Astrocyte (in vitro differentiated cells and primary cell): ENCODE measurements around the gene ALG5. TPM values are rescaled to one million over a fixed set of nuclear protein-coding genes. Genes with fewer than 3 reads are reported as not detected.

Experiments used
- DNase-seq: peaks from one replicate; pipeline ENCODE4 v3.0.0-alpha.2; 2010; ENCODE audit warnings: low read depth
- FAIRE-seq: peaks from 2 replicates; lab custom pipeline; 2011; peaks lifted over from hg19 to GRCh38; lab: Jason Lieb, UNC
- H2AFZ ChIP-seq: 2 replicates; pipeline ENCODE4 v1.6.0; 2012; ENCODE audit warnings: low read depth, low read length, inconsistent platforms
- H3K27ac ChIP-seq: 2 replicates; pipeline ENCODE4 v1.5.1; 2011; ENCODE audit warnings: low read depth, low read length, inconsistent platforms
- H3K27me3 ChIP-seq: 2 replicates; pipeline ENCODE4 v1.6.0; 2011; ENCODE audit warnings: low read length, inconsistent platforms; ENCODE audit not compliant: insufficient read depth
- H3K36me3 ChIP-seq: 2 replicates; pipeline ENCODE4 v1.5.1; 2011; ENCODE audit warnings: low read length, inconsistent platforms; ENCODE audit not compliant: insufficient read depth
- H3K4me1 ChIP-seq: 2 replicates; pipeline ENCODE4 v1.5.1; 2011; ENCODE audit warnings: low read length, inconsistent platforms; ENCODE audit not compliant: insufficient read depth
- H3K4me2 ChIP-seq: 2 replicates; pipeline ENCODE4 v1.6.0; 2012; ENCODE audit warnings: low read length, inconsistent platforms
- H3K4me3 ChIP-seq: 2 replicates; pipeline ENCODE4 v1.5.1; 2011; ENCODE audit warnings: low read depth, mild to moderate bottlenecking, low read length, inconsistent platforms; ENCODE audit not compliant: insufficient read depth
- H3K79me2 ChIP-seq: 2 replicates; pipeline ENCODE4 v1.6.0; 2012; ENCODE audit warnings: mild to moderate bottlenecking, low read length, inconsistent platforms; ENCODE audit not compliant: insufficient read depth
- H3K9ac ChIP-seq: 2 replicates; pipeline ENCODE4 v1.6.0; 2012; ENCODE audit warnings: mild to moderate bottlenecking, low read length, inconsistent platforms
- H3K9me3 ChIP-seq: 2 replicates; pipeline ENCODE4 v1.5.1; 2012; ENCODE audit warnings: low read depth, mild to moderate bottlenecking, low read length, inconsistent platforms; ENCODE audit not compliant: insufficient read depth
- H4K20me1 ChIP-seq: 2 replicates; pipeline ENCODE4 v1.6.0; 2012; ENCODE audit warnings: low read length, inconsistent platforms; ENCODE audit not compliant: insufficient read depth
- H3K27ac Mint-ChIP-seq: one replicate; pipeline ENCODE4 v1.8.0; 2021; ENCODE audit warnings: mild to moderate bottlenecking, mixed read lengths; ENCODE audit not compliant: unreplicated experiment
- H3K27me3 Mint-ChIP-seq: one replicate; pipeline ENCODE4 v1.8.0; 2021; ENCODE audit warnings: low read depth, mixed read lengths; ENCODE audit not compliant: unreplicated experiment
- H3K36me3 Mint-ChIP-seq: one replicate; pipeline ENCODE4 v1.8.0; 2021; ENCODE audit warnings: low read depth, mixed read lengths; ENCODE audit not compliant: unreplicated experiment
- H3K4me1 Mint-ChIP-seq: one replicate; pipeline ENCODE4 v1.8.0; 2021; ENCODE audit warnings: low read depth, mixed read lengths; ENCODE audit not compliant: unreplicated experiment
- H3K4me3 Mint-ChIP-seq: one replicate; pipeline ENCODE4 v1.8.0; 2021; ENCODE audit warnings: mild to moderate bottlenecking, moderate library complexity, mixed read lengths; ENCODE audit not compliant: unreplicated experiment
- H3K9me3 Mint-ChIP-seq: one replicate; pipeline ENCODE4 v1.8.0; 2021; ENCODE audit warnings: mild to moderate bottlenecking, mixed read lengths; ENCODE audit not compliant: unreplicated experiment
- EZH2 ChIP-seq: IDR thresholded peaks from 2 replicates; pipeline ENCODE4 v1.6.1; 2012; ENCODE audit warnings: mild to moderate bottlenecking, low read length, inconsistent platforms; ENCODE audit not compliant: insufficient read depth
- total RNA-seq: library from RNA; stranded (reverse); gene quantifications from 2 replicates; pipeline ENCODE4 v1.2.1, GENCODE V29; 2021
- TF ChIP-seq, protein P1 (sequence below): IDR thresholded peaks from 2 replicates; pipeline ENCODE4 v1.5.1; 2011; ENCODE audit warnings: low read depth, mild to moderate bottlenecking, inconsistent platforms, low read length, moderate library complexity; ENCODE audit not compliant: insufficient read depth

ALG5 gene
- total RNA-seq, 1 donor from 2014 or later: 26.3 TPM

DNA sequence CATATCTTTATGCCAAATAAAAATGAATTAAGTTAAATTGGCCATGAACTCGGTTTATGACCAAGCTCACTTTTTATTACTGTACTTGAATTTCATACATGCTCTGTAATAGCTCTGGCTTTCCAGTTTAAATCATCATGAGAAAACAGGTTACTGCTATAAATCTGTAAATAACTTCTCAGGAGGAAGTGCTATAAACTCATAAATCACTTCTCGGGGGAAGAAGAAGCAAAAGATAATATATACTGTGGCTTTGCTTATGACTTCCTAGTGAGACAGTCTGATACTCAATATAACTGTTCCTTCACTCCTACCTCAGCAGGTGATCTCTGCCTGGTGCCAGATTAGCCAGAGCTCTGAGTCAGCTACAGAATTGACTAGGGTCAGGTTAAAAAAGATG is 47.9 kb upstream of the ALG5 start:
- no peak overlapping the region for H3K4me3 Mint-ChIP-seq
- DNase-seq (no peak), FAIRE-seq (no peak)
- Histone ChIP-seq H3K27me3 (no peaks in the 10 kb centered on the region), H3K79me2 (peaks cover 67% of the 10 kb centered on the region), H4K20me1 (peaks cover 41% of the 10 kb centered on the region), H3K36me3 (peaks cover 46% of the 10 kb centered on the region), H3K4me1 (no peaks in the 10 kb centered on the region), H3K9ac (no peak overlapping the region), H3K4me3 (no peak overlapping the region), H3K4me2 (no peak overlapping the region), H3K27ac (no peak overlapping the region), H3K9me3 (no peaks in the 10 kb centered on the region), H2AFZ (no peak overlapping the region)
- H3K36me3 Mint-ChIP-seq: peaks cover 3% of the 10 kb centered on the region
- H3K27ac Mint-ChIP-seq: no peak overlapping the region
- no peaks in the 10 kb centered on the region for H3K27me3 Mint-ChIP-seq
- no peak for TF ChIP-seq EZH2
- TF ChIP-seq, protein P1, sequence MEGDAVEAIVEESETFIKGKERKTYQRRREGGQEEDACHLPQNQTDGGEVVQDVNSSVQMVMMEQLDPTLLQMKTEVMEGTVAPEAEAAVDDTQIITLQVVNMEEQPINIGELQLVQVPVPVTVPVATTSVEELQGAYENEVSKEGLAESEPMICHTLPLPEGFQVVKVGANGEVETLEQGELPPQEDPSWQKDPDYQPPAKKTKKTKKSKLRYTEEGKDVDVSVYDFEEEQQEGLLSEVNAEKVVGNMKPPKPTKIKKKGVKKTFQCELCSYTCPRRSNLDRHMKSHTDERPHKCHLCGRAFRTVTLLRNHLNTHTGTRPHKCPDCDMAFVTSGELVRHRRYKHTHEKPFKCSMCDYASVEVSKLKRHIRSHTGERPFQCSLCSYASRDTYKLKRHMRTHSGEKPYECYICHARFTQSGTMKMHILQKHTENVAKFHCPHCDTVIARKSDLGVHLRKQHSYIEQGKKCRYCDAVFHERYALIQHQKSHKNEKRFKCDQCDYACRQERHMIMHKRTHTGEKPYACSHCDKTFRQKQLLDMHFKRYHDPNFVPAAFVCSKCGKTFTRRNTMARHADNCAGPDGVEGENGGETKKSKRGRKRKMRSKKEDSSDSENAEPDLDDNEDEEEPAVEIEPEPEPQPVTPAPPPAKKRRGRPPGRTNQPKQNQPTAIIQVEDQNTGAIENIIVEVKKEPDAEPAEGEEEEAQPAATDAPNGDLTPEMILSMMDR: no peak
- no peaks in the 10 kb centered on the region for H3K4me1 Mint-ChIP-seq
- no peaks in the 10 kb centered on the region for H3K9me3 Mint-ChIP-seq

DNA sequence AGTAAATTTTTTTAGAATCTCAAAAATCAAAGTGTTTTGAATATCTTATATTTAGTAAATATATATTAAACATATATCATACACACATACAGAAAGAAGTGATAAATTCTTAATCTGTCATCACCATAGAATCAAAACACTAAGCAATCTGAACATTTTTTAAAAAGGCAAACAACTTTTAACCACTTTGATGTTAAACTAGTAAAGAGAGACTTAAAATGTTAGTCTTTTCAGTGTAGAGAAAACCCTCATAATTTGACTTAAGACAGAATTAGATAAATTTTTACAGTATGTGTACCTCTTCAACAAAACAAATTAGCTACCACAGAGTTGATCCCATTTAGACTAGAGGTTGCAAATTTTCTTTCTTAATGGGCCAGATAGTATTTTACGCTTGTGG is 46.9 kb upstream of the ALG5 start:
- no peak for TF ChIP-seq EZH2
- TF ChIP-seq, protein P1: no peak
- H3K9me3 Mint-ChIP-seq: no peaks in the 10 kb centered on the region
- H3K4me1 Mint-ChIP-seq: no peaks in the 10 kb centered on the region
- FAIRE-seq (no peak), DNase-seq (no peak)
- H3K27me3 ChIP-seq: no peaks in the 10 kb centered on the region
- H3K27ac ChIP-seq: no peak overlapping the region
- no peak overlapping the region for H3K27ac Mint-ChIP-seq
- H3K4me1 ChIP-seq: no peaks in the 10 kb centered on the region
- H3K4me3 ChIP-seq: no peak overlapping the region
- peaks cover 57% of the 10 kb centered on the region for H3K79me2 ChIP-seq
- H3K4me3 Mint-ChIP-seq: no peak overlapping the region
- peaks cover 53% of the 10 kb centered on the region for H3K36me3 ChIP-seq
- no peaks in the 10 kb centered on the region for H3K9me3 ChIP-seq
- peaks cover 6% of the 10 kb centered on the region for H3K36me3 Mint-ChIP-seq
- H4K20me1 ChIP-seq: peaks cover 33% of the 10 kb centered on the region
- no peak overlapping the region for H2AFZ ChIP-seq
- H3K4me2 ChIP-seq: no peak overlapping the region
- no peaks in the 10 kb centered on the region for H3K27me3 Mint-ChIP-seq
- no peak overlapping the region for H3K9ac ChIP-seq

DNA sequence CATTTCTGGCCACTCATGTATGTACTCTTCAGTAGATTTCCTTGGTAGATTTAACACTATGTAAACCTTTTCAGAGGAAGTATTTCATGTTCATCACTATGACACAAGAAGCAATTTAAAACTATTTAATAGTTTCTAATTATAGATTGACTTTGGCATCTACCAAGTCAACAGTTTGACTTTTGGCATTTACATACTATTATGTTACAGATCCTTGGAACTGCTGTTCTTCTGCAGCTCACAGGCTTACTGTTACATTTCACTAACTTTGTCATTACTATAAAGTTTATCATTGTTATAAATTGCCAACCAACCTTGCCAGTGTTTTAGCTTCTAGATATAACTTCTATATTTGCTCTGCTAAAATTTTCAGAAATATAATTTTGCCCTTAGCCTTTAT is 41.6 kb upstream of the ALG5 start:
- Histone ChIP-seq H3K79me2 (peaks cover 11% of the 10 kb centered on the region), H2AFZ (no peak overlapping the region), H3K4me3 (no peak overlapping the region), H3K4me1 (no peaks in the 10 kb centered on the region), H3K9ac (no peak overlapping the region), H3K9me3 (no peaks in the 10 kb centered on the region), H4K20me1 (peaks cover 12% of the 10 kb centered on the region), H3K27ac (no peak overlapping the region), H3K27me3 (no peaks in the 10 kb centered on the region), H3K36me3 (peaks cover 64% of the 10 kb centered on the region), H3K4me2 (no peak overlapping the region)
- H3K9me3 Mint-ChIP-seq: no peaks in the 10 kb centered on the region
- FAIRE-seq: no peak
- TF ChIP-seq EZH2: no peak
- TF ChIP-seq, protein P1: no peak
- peaks cover 12% of the 10 kb centered on the region for H3K36me3 Mint-ChIP-seq
- no peak for DNase-seq
- H3K4me3 Mint-ChIP-seq: no peak overlapping the region
- H3K27ac Mint-ChIP-seq: no peak overlapping the region
- H3K4me1 Mint-ChIP-seq: no peaks in the 10 kb centered on the region
- no peaks in the 10 kb centered on the region for H3K27me3 Mint-ChIP-seq
